GM10847 (cell line): Measurements from ENCODE around the gene FAR2.

Source experiments
- POLR2A ChIP-seq: IDR thresholded peaks from 2 replicates; pipeline ENCODE4 v1.6.1; 2011; ENCODE audit not compliant: insufficient read length; ENCODE audit errors: extremely low read depth

FAR2 gene

DNA sequence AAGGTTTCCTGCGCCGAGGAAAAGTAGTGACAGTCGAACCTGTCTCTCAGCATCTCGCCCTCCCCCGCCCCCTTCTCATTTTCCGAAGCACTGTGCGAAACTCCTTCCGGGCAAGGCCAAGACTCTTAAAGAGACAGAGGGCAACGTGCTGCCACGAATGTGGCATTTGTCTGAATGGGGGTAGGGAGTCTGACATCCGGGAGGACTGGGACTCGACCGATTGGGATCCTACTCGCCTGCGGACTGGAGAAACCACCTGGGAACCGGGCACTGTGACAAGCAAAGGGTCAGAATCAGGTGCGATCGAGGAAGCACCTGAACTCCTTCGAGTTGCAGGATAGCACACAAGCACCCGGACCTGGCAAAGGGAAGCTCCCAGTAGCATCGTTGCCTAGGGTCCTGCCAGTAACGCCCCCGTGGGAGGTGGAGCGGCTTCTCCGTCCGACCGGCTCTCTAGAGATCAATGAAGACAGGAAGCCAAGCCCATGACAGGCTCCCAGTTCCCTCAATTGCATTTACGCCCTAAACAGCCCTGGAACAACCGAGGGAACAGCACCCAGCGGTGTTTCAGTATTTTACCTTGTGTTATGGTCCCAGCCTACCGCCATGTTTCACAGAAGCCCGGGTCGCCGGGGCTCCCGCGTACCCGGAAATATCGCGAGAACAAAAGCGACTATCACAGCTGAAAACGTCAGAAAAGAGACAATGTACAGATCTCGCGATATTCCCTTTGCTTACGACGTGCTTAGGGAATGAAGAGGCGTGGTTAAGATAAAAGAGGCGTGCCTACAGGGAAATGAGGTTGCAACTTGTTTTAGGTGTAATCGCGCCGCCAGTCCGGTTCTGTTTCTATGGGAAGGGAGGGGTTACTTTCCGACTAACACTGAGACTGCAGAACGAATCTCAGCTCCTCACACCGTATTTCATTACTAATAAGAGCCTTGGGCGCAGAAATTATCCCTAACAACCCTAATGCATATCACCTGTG lies 231.8 kb downstream of the FAR2 start, which contains the start of gene ERGIC2:
Gene ERGIC2 (minus strand): TSS at position 637 of the 988 bp plus-strand sequence. CDS start 9,539 bp downstream, outside the sequence.
- TF ChIP-seq POLR2A = peak; percentile 49

DNA sequence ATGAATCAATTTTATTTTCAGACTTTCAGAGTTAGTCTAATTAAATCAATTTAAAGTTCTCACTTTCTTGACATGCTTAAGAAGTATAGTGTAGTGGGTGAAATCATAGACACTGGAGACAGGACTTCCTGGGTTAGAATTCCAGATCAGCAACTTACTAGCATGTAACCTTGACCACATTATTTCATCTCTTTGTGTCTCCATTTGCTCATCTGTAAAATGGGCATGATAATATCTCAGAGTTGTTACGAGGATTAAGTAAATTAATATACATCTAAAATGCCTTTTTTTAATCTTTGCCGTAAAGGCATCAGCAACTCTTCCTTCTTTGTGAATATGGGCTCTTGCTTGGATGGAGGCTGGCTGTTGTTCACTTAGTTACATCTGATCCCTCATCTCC lies 233.2 kb downstream of the FAR2 start:
- TF ChIP-seq POLR2A = no peak
